Ectodermal cell (in vitro differentiated cells): ENCODE results near the gene ECHS1.
"Not testable (repeated sequence)": the region's sequence is repeated elsewhere in the genome, so short reads cannot be mapped to it uniquely, and the experiment has no call there.

ENCODE experiments used
- H3K27ac ChIP-seq: 2 replicates; pipeline ENCODE4 v1.7.0; 2013; ENCODE audit warnings: mild to moderate bottlenecking, low read depth, low read length; ENCODE audit not compliant: insufficient read depth, poor library complexity, severe bottlenecking
- H3K27me3 ChIP-seq: 2 replicates; pipeline ENCODE4 v1.7.0; 2013; ENCODE audit warnings: mild to moderate bottlenecking, low read length; ENCODE audit not compliant: insufficient read depth, control insufficient read depth, poor library complexity, severe bottlenecking
- H3K36me3 ChIP-seq: one replicate; pipeline ENCODE4 v1.7.0; 2013; ENCODE audit warnings: low read length; ENCODE audit not compliant: control insufficient read depth, insufficient read depth
- H3K4me1 ChIP-seq: one replicate; pipeline ENCODE4 v1.7.0; 2013; ENCODE audit warnings: low read length; ENCODE audit not compliant: control insufficient read depth, insufficient read depth
- H3K4me3 ChIP-seq: 2 replicates; pipeline ENCODE4 v1.7.0; 2013; ENCODE audit warnings: low read depth, low read length, control low read depth; ENCODE audit not compliant: insufficient read depth
- H3K9me3 ChIP-seq: 2 replicates; pipeline ENCODE4 v1.7.0; 2013; ENCODE audit warnings: mild to moderate bottlenecking, low read length, moderate library complexity; ENCODE audit not compliant: control insufficient read depth
- WGBS, 2 experiments: methylation state at CpG; one replicate each; pipeline ENCODE4 v1.1.7; 2013; ENCODE audit warnings: missing lambda C conversion rate in 2 of 2; 5-methylcytosine and 5-hydroxymethylcytosine counted together

Gene ECHS1

GRCh38 chr10:133388973-133389818 lies 16.0 kb upstream of the ECHS1 start:
- no peaks in the 10 kb centered on the region for H3K9me3 ChIP-seq
- WGBS, 2 experiments = 94% methylated on average over 39 of the region's 39 CpGs
- no peaks in the 10 kb centered on the region for H3K27me3 ChIP-seq
- no peaks in the 10 kb centered on the region for H3K36me3 ChIP-seq
- no peak overlapping the region for H3K27ac ChIP-seq
- H3K4me3 ChIP-seq = no peak overlapping the region
- peaks cover 3% of the 10 kb centered on the region for H3K4me1 ChIP-seq

- Histone ChIP-seq H3K27ac (no peak overlapping the region), H3K4me3 (no peak overlapping the region), H3K9me3 (no peaks in the 10 kb centered on the region), H3K27me3 (no peaks in the 10 kb centered on the region), H3K4me1 (peaks cover under 1% of the 10 kb centered on the region), H3K36me3 (no peaks in the 10 kb centered on the region)
- WGBS, 2 experiments = 86% methylated on average over 17 of the region's 17 CpGs
Measured at GRCh38 chr10:133388236-133388972, 15.2 kb upstream of the ECHS1 start.

GRCh38 chr10:133386951-133387350 lies 13.8 kb upstream of the ECHS1 start:
- whole genome bisulfite sequencing, 2 experiments = 91 to 97% methylated on average over 4 of the region's 4 CpGs
- H3K4me1 ChIP-seq, H3K27me3 ChIP-seq, H3K9me3 ChIP-seq, H3K36me3 ChIP-seq, H3K4me3 ChIP-seq, H3K27ac ChIP-seq: not testable (repeated sequence)

DNA sequence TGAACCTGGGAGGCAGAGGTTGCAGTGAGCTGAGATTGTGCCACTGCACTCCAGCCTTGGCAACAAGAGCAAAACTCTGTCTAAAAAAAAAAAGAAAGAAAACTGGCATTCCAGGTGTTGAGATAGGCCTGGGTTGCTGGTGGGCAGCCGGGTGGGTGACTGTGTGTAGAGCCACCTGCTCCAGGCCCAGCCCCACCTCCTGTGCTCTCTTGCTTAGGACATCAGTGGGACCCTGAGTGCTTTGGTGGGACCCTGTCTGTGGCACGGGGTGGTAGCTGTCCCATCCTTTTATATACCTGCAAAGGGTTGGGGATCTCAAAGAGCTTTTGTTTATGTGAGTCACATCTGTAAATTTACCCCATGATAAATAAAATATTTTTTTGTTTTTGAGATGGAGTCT lies 12.1 kb upstream of the ECHS1 start:
- no peaks in the 10 kb centered on the region for H3K36me3 ChIP-seq
- H3K27me3 ChIP-seq = peaks cover 3% of the 10 kb centered on the region
- 92 to 96% methylated on average over 2 of the region's 2 CpGs for WGBS, 2 experiments
- no peak overlapping the region for H3K4me3 ChIP-seq
- no peaks in the 10 kb centered on the region for H3K4me1 ChIP-seq
- H3K27ac ChIP-seq = no peak overlapping the region
- H3K9me3 ChIP-seq = no peaks in the 10 kb centered on the region

DNA sequence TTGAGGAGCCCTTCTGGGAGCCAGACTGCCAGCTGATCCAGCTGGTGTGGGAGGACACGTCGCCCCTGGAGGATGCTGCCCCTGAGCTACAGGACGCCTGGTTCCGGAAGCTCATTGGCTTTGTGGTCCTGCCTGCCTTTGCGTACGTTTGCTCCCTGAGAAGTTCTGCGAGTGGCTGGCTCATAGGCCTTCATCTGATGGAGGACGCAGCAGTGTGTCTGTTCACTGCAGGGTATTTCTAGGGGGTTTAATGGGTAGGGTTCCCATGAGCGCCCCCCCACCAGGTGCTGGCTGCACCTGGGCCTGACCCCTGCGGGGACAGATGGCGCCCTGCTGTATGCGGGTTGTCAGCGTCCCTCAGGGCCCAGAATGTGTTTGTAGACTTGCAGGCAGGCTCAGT lies 10.9 kb upstream of the ECHS1 start:
- Histone ChIP-seq H3K27ac (no peak overlapping the region), H3K27me3 (peaks cover 12% of the 10 kb centered on the region), H3K4me1 (no peaks in the 10 kb centered on the region), H3K4me3 (no peak overlapping the region), H3K9me3 (no peaks in the 10 kb centered on the region), H3K36me3 (no peaks in the 10 kb centered on the region)
- WGBS, 2 experiments = 88 to 89% methylated on average over 13 of the region's 13 CpGs

- no peaks in the 10 kb centered on the region for H3K9me3 ChIP-seq
- no peak overlapping the region for H3K4me3 ChIP-seq
- H3K27ac ChIP-seq = no peak overlapping the region
- H3K27me3 ChIP-seq = peaks cover 14% of the 10 kb centered on the region
- 85 to 90% methylated on average over 3 to 4 of the region's 4 CpGs for WGBS, 2 experiments
- no peaks in the 10 kb centered on the region for H3K4me1 ChIP-seq
- no peaks in the 10 kb centered on the region for H3K36me3 ChIP-seq
Measured at GRCh38 chr10:133383551-133383950, 10.4 kb upstream of the ECHS1 start.

- Histone ChIP-seq H3K9me3 (no peaks in the 10 kb centered on the region), H3K36me3 (no peaks in the 10 kb centered on the region), H3K4me3 (no peak overlapping the region), H3K27me3 (peaks cover 39% of the 10 kb centered on the region), H3K27ac (no peak overlapping the region), H3K4me1 (no peaks in the 10 kb centered on the region)
- WGBS, 2 experiments = 94 to 95% methylated on average over 8 of the region's 8 CpGs
Measured at GRCh38 chr10:133381036-133381435, 7.9 kb upstream of the ECHS1 start.

DNA sequence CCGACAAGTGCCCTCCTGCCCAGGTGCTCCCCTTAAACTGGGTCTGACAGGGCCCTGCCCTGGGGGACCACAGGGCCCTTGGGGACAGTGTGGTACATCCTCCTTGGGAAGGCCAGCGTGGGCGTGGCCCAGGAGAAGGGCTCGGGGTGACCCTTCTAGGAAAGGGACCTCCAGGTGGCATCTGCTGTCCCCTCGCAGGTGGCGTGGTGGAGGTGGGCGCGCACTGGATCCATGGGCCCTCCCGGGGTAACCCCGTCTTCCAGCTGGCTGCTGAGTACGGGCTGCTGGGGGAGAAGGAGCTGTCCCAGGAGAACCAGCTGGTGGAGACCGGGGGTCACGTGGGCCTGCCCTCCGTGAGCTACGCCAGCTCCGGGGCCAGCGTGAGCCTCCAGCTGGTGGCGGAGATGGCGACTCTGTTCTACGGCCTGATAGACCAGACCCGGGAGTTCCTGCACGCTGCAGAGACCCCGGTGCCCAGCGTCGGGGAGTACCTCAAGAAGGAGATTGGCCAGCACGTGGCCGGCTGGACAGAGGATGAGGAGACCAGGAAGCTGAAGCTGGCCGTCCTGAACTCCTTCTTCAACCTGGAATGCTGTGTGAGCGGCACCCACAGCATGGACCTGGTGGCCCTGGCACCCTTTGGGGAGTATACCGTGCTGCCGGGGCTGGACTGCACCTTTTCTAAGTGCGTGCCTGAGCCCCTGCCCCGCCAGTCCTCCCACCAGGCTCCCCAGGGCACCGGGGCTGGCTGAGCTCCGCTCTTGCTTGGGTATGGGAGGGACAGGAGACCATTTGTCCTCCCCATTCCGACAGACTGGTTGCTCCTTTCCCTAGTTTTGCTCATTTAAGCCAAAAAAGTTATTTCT lies 6.9 kb upstream of the ECHS1 start:
- peak overlapping the region; percentile 46 for H3K4me3 ChIP-seq
- 91 to 93% methylated on average over 36 of the region's 36 CpGs for WGBS, 2 experiments
- H3K27ac ChIP-seq = no peak overlapping the region
- peaks cover 49% of the 10 kb centered on the region for H3K27me3 ChIP-seq
- H3K36me3 ChIP-seq = no peaks in the 10 kb centered on the region
- no peaks in the 10 kb centered on the region for H3K4me1 ChIP-seq
- H3K9me3 ChIP-seq = no peaks in the 10 kb centered on the region

DNA sequence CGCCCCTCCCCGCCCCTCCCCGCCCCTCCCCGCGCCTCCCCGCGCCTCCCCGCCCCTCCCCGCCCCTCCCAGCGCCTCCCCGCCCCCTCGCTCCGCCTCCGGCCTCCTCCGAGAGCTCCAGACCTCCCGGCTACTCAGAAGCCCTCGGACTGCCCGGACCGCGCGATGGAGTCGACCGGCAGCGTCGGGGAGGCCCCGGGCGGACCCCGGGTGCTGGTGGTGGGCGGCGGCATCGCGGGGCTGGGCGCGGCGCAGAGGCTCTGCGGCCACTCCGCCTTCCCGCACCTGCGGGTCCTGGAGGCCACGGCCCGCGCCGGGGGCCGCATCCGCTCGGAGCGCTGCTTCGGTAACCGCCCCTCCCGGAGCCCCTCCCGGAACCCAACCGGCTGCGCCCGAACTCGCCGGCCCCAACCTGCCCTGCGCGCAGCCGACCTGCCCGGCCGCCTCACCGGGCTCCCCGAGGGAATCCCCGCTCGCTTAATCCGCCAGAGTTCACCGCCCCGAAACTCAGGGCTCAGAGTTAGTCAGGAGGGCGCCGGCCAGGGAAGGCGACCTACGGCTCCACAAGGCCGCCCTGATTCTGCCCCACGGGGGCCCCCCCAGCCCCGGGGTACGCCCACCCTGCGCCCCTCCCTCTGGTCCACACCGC lies 6.1 kb upstream of the ECHS1 start, which contains the start of gene PAOX:
PAOX (plus strand) TSS at position 111 of the 649 bp plus-strand sequence; CDS start at position 166, 55 bp downstream.
- peak within 1 kb of the TSS; percentile 60 for H3K4me3 ChIP-seq
- 5 to 6% methylated on average over 69 of the region's 78 CpGs for WGBS, 2 experiments
- H3K36me3 ChIP-seq = no peaks in the 10 kb centered on the region
- H3K27me3 ChIP-seq = peaks cover 57% of the 10 kb centered on the region
- no peaks in the 10 kb centered on the region for H3K9me3 ChIP-seq
- H3K4me1 ChIP-seq = no peaks in the 10 kb centered on the region
- no peak within 1 kb of the TSS for H3K27ac ChIP-seq
